H1 (cell line): ENCODE measurements around the gene FOXRED1. TPM values are rescaled to one million over a fixed set of nuclear protein-coding genes. Genes with fewer than 3 reads are reported as not detected.

Experiments
- CTCF ChIA-PET: fragments of 300-600 bp; sonication (Branson Sonifier 250); formaldehyde crosslinking; loops from one replicate; lab custom pipeline; 2021; ENCODE audit not compliant: partially characterized antibody; lab: Charles Lee
- POLR2A ChIA-PET: fragments of 300-600 bp; sonication (Branson Sonifier 250); formaldehyde crosslinking; loops from one replicate; lab custom pipeline; 2021; ENCODE audit warnings: inconsistent platforms; ENCODE audit not compliant: partially characterized antibody; lab: Charles Lee
- DNase-seq, 2 experiments: peaks; one replicate each; pipeline versions ENCODE4 v3.0.0 to v3.0.0-alpha.2; 2010 to 2022; ENCODE audit warnings: low spot score in 2 of 2, low read depth in 1 of 2, mixed read lengths in 1 of 2
- FAIRE-seq: peaks from 2 replicates; lab custom pipeline; 2011; peaks lifted over from hg19 to GRCh38; lab: Jason Lieb, UNC
- H2AFZ ChIP-seq: 2 replicates; pipeline ENCODE4 v1.8.1; 2012; ENCODE audit warnings: low read length, inconsistent platforms
- H2AK5ac ChIP-seq: 2 replicates; pipeline ENCODE4 v1.6.1; 2013; ENCODE audit warnings: low read depth, low read length
- H2BK120ac ChIP-seq: replicated peaks from 2 replicates; pipeline ENCODE3; 2013; ENCODE audit warnings: low read depth, low read length, inconsistent platforms
- H2BK12ac ChIP-seq: 2 replicates; pipeline ENCODE4 v1.6.1; 2013; ENCODE audit warnings: low read depth, low read length
- H2BK15ac ChIP-seq: 2 replicates; pipeline ENCODE4 v1.6.1; 2013; ENCODE audit warnings: low read length
- H2BK20ac ChIP-seq: 2 replicates; pipeline ENCODE4 v1.6.1; 2013; ENCODE audit warnings: low read length
- H2BK5ac ChIP-seq: 2 replicates; pipeline ENCODE4 v1.6.1; 2013; ENCODE audit warnings: low read depth, low read length
- H3K14ac ChIP-seq: 2 replicates; pipeline ENCODE4 v1.6.1; 2013; ENCODE audit warnings: inconsistent platforms; ENCODE audit not compliant: insufficient read length
- H3K18ac ChIP-seq: 2 replicates; pipeline ENCODE4 v1.6.1; 2013; ENCODE audit warnings: low read length; ENCODE audit errors: extremely low read depth
- H3K23ac ChIP-seq: 2 replicates; pipeline ENCODE4 v1.6.1; 2013; ENCODE audit warnings: inconsistent platforms; ENCODE audit not compliant: insufficient read length
- H3K23me2 ChIP-seq: 2 replicates; pipeline ENCODE4 v1.6.1; 2013; ENCODE audit warnings: low read depth, low read length
- H3K27ac ChIP-seq: 2 replicates; pipeline ENCODE4 v1.6.1; 2011; ENCODE audit warnings: low read depth, low read length, inconsistent platforms
- H3K27me3 ChIP-seq, 4 experiments: replicated peaks in 1 of 4; 1 replicate in 1 of 4; 2 replicates in 3 of 4; pipeline versions ENCODE4 v1.6.1 to v1.8.1; 2011 to 2013; ENCODE audit warnings: low read length in 3 of 4, mild to moderate bottlenecking in 3 of 4, inconsistent platforms in 2 of 4, mixed read lengths in 2 of 4, moderate library complexity in 1 of 4; ENCODE audit not compliant: control insufficient read depth in 3 of 4, insufficient read depth in 3 of 4; ENCODE audit errors: extremely low read depth in 1 of 4
- H3K36me3 ChIP-seq, 4 experiments: 2 replicates each; pipeline versions ENCODE4 v1.6.1 to v1.8.1; 2011 to 2013; ENCODE audit warnings: mild to moderate bottlenecking in 4 of 4, low read length in 3 of 4, moderate library complexity in 2 of 4, control low read depth in 1 of 4, inconsistent platforms in 1 of 4; ENCODE audit not compliant: insufficient read depth in 4 of 4, control insufficient read depth in 2 of 4
- H3K4ac ChIP-seq: replicated peaks from 2 replicates; pipeline ENCODE3; 2013; ENCODE audit warnings: low read length, low read depth, mixed read lengths, inconsistent platforms; ENCODE audit not compliant: insufficient read length
- H3K4me1 ChIP-seq, 4 experiments: replicated peaks in 1 of 4; 1 replicate in 1 of 4; 2 replicates in 3 of 4; pipeline versions ENCODE4 v1.6.1 to v1.8.1; 2011 to 2013; ENCODE audit warnings: low read length in 3 of 4, inconsistent platforms in 2 of 4, mixed read lengths in 1 of 4; ENCODE audit not compliant: insufficient read depth in 4 of 4, control insufficient read depth in 3 of 4
- H3K4me2 ChIP-seq, 2 experiments: 2 replicates each; pipeline versions ENCODE4 v1.6.1 to v1.8.1; 2011 to 2013; ENCODE audit warnings: low read depth in 2 of 2, low read length in 2 of 2, control low read depth in 1 of 2, inconsistent platforms in 1 of 2, mild to moderate bottlenecking in 1 of 2; ENCODE audit not compliant: insufficient read depth in 1 of 2
- H3K4me3 ChIP-seq, 4 experiments: fragments of 200-600, 300-600 bp in 1 of 4; sonication (generic), shearing (Covaris generic), sonication (Bioruptor Twin) in 1 of 4; 2 replicates each; pipeline versions ENCODE4 v1.5.1 to v1.8.1; 2011 to 2016; ENCODE audit warnings: low read length in 4 of 4, low read depth in 3 of 4, control low read depth in 2 of 4, inconsistent platforms in 2 of 4, mild to moderate bottlenecking in 2 of 4, mixed read lengths in 1 of 4, moderate library complexity in 1 of 4; ENCODE audit not compliant: insufficient read depth in 2 of 4; ENCODE audit errors: extremely low read depth in 1 of 4
- H3K56ac ChIP-seq: replicated peaks from 2 replicates; pipeline ENCODE3; 2013; ENCODE audit warnings: low read depth, mild to moderate bottlenecking, mixed read lengths, low read length, inconsistent platforms; ENCODE audit not compliant: insufficient read length
- H3K79me1 ChIP-seq: 2 replicates; pipeline ENCODE4 v1.6.1; 2013; ENCODE audit warnings: low read depth, low read length, control low read depth
- H3K79me2 ChIP-seq, 2 experiments: 2 replicates each; pipeline versions ENCODE4 v1.6.1 to v1.8.1; 2012 to 2013; ENCODE audit warnings: low read length in 2 of 2, mild to moderate bottlenecking in 2 of 2, inconsistent platforms in 1 of 2; ENCODE audit not compliant: insufficient read depth in 2 of 2, control insufficient read depth in 1 of 2
- H3K9ac ChIP-seq, 4 experiments: replicated peaks in 1 of 4; 1 replicate in 1 of 4; 2 replicates in 3 of 4; pipeline versions ENCODE4 v1.6.1 to v1.8.1; 2011 to 2013; ENCODE audit warnings: low read depth in 3 of 4, low read length in 3 of 4, control low read depth in 2 of 4, mild to moderate bottlenecking in 2 of 4, moderate library complexity in 2 of 4, inconsistent platforms in 1 of 4; ENCODE audit errors: extremely low read depth in 1 of 4
- H3K9me3 ChIP-seq, 2 experiments: 2 replicates each; pipeline versions ENCODE4 v1.6.1 to v1.8.1; 2012 to 2013; ENCODE audit warnings: mild to moderate bottlenecking in 2 of 2, moderate library complexity in 2 of 2, control low read depth in 1 of 2, inconsistent platforms in 1 of 2, low read depth in 1 of 2, low read length in 1 of 2, mixed read lengths in 1 of 2; ENCODE audit not compliant: insufficient read depth in 2 of 2
- H4K20me1 ChIP-seq, 2 experiments: replicated peaks in 1 of 2; 2 replicates each; pipeline versions ENCODE3 to v1.8.1; 2011 to 2013; ENCODE audit warnings: inconsistent platforms in 2 of 2, low read length in 2 of 2, mild to moderate bottlenecking in 1 of 2; ENCODE audit not compliant: insufficient read depth in 2 of 2, control insufficient read depth in 1 of 2
- H4K5ac ChIP-seq: 2 replicates; pipeline ENCODE4 v1.6.1; 2013; ENCODE audit warnings: low read length, low read depth, mixed read lengths, inconsistent platforms; ENCODE audit not compliant: insufficient read length
- H4K8ac ChIP-seq: 2 replicates; pipeline ENCODE4 v1.8.0; 2013; ENCODE audit warnings: mild to moderate bottlenecking, moderate library complexity, low read length, inconsistent platforms; ENCODE audit not compliant: insufficient read depth; ENCODE audit errors: extremely low read depth
- H4K91ac ChIP-seq: replicated peaks from 2 replicates; pipeline ENCODE3; 2013; ENCODE audit warnings: low read length, mixed read lengths, inconsistent platforms; ENCODE audit not compliant: insufficient read length
- BACH1 ChIP-seq: IDR thresholded peaks from 2 replicates; pipeline ENCODE4 v1.6.1; 2012; ENCODE audit warnings: low read length, improper control_type of control experiment
- CTBP2 ChIP-seq: IDR thresholded peaks from 2 replicates; pipeline ENCODE4 v1.7.0; 2011; ENCODE audit warnings: borderline replicate concordance, mild to moderate bottlenecking, moderate library complexity, mixed read lengths, low read length; ENCODE audit not compliant: insufficient read depth, insufficient read length
- KDM5A ChIP-seq: fragments of 200-600 bp; IDR thresholded peaks from 2 replicates; pipeline ENCODE4 v1.7.1; 2012; ENCODE audit warnings: mild to moderate bottlenecking, low read length, inconsistent platforms, mixed read lengths
- RNF2 ChIP-seq: fragments of 200-900, 300-1000 bp; sonication (generic); IDR thresholded peaks from 2 replicates; pipeline ENCODE4 v1.7.1; 2016; ENCODE audit warnings: borderline replicate concordance, low read depth, mild to moderate bottlenecking, antibody characterized with exemption, low read length; ENCODE audit not compliant: poor library complexity, severe bottlenecking; ENCODE audit errors: missing control alignments
- WGBS, 2 experiments: shearing (Covaris generic) in 1 of 2; methylation state at CpG; one replicate each; pipeline versions ENCODE4 v1.1.6 to v1.1.7; 2013 to 2015; ENCODE audit warnings: low lambda C conversion rate in 2 of 2, mixed read lengths in 2 of 2, inconsistent platforms in 1 of 2, low coverage in 1 of 2, missing lambda C conversion rate in 1 of 2; ENCODE audit not compliant: insufficient replicate concordance in 2 of 2, insufficient coverage in 1 of 2, insufficient read length in 1 of 2; ENCODE audit errors: extremely low coverage in 1 of 2, missing lambda C conversion rate in 1 of 2; 5-methylcytosine and 5-hydroxymethylcytosine counted together
- polyA plus RNA-seq, 7 experiments: library from polyadenylated mRNA; depleted of rRNA in 3 of 7; stranded (reverse) in 5 of 7; unstranded in 2 of 7; fragments of >200 nt in 5 of 7; fragments of 200-250 nt in 2 of 7; gene quantifications; 1 replicate in 5 of 7; 2 replicates in 1 of 7; 4 replicates in 1 of 7; pipeline versions ENCODE4 v1.2.1 to v1.2.3, GENCODE V29; 2011 to 2013; ENCODE audit warnings: missing spikeins in 2 of 7, mixed read lengths in 2 of 7
- total RNA-seq: library from RNA; stranded (reverse); fragmentation: NEBNext Ultra II Directional; extraction: Animal tissue kit (Norgen Biotek cat#: 25700); gene quantifications from 2 replicates; pipeline ENCODE4 v1.2.1, GENCODE V29; 2021

FOXRED1 gene
- total and polyA plus RNA-seq, 2 of the 8 experiments (the other 6 are each of a cell fraction or from before 2014, with no cell fraction given), result 48.8 to 99.4 TPM

DNA sequence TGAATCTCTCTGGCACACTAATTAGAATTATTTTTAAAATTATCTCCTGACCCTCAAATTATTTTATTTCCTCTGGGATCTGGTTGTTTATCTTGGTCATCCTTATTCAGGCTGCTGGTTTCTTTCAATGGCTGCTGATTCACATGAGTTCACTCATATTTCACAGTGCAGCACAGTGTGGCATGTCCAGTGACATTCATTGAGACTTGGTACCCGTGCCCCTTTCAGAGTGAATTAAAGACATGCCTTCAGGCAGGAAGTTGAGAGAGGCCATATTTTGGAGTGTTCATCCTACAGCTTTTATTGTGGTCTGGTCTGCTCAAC lies 48.4 kb downstream of the FOXRED1 start:
- POLR2A ChIA-PET, result interaction anchor here (1.0 kb wide), 1 partner anchor 12 kb away, joined by 3 read pairs; no protein-coding TSS in a partner anchor
- Histone ChIP-seq H3K4me3 (no peak overlapping the region), H3K9ac (no peak overlapping the region), H3K23me2 (no peaks in the 10 kb centered on the region), H3K4me2 (no peak overlapping the region), H2AFZ (no peak overlapping the region), H2BK5ac (no peak overlapping the region; the same call in 1 of the 2 replicates), H3K4ac (no peak overlapping the region), H3K18ac (no peak overlapping the region), H3K4me1 (no peaks in the 10 kb centered on the region; a peak in 1 of 7 replicates), H4K8ac (no peak overlapping the region), H3K56ac (no peak overlapping the region), H3K27me3 (no peaks in the 10 kb centered on the region), H3K14ac (no peak overlapping the region), H3K23ac (no peak overlapping the region), H3K79me1 (peaks cover 2% of the 10 kb centered on the region; the same call in 1 of the 2 replicates), H2BK12ac (no peak overlapping the region), H2BK15ac (no peak overlapping the region), H3K9me3 (no peaks in the 10 kb centered on the region), H4K91ac (no peak overlapping the region), H2AK5ac (no peak overlapping the region), H3K36me3 (peaks cover 0 to 4% (median 0%) of the 10 kb centered on the region in 4 experiments; a peak in 1 of 8 replicates), H3K27ac (no peak overlapping the region), H2BK120ac (no peak overlapping the region), H4K20me1 (no peaks in the 10 kb centered on the region), H2BK20ac (no peak overlapping the region), H4K5ac (no peak overlapping the region), H3K79me2 (no peaks in the 10 kb centered on the region)
- TF ChIP-seq BACH1, result no peak
- no peak for TF ChIP-seq CTBP2
- TF ChIP-seq RNF2, result no peak
- TF ChIP-seq KDM5A, result no peak
- 87% methylated on average over 1 of the region's 1 CpG; no CpG with 5 or more reads in 1 of the 2 experiments for WGBS, 2 experiments
- DNase-seq (no peak), FAIRE-seq (no peak)
- CTCF ChIA-PET, result interaction anchor here (1.9 to 2.5 kb wide), 2 partner anchors 10 to 164 kb away, joined by 6 to 17 read pairs; no protein-coding TSS in a partner anchor
